OCI-LY3 (cell line): Measurements from ENCODE around the gene CHD6.

Experiments
- CTCF ChIP-seq: fragments of 200-600, 300-600 bp; sonication (generic); IDR thresholded peaks from 2 replicates; pipeline ENCODE4 v1.5.1; 2014; ENCODE audit warnings: antibody characterized with exemption, low read length, low read depth
- EZH2phosphoT487 ChIP-seq: fragments of 200-600 bp; shearing (Covaris generic); IDR thresholded peaks from 2 replicates; pipeline ENCODE4 v1.6.1; 2018; ENCODE audit warnings: antibody characterized with exemption, mixed run types, low read depth

- no peak for TF ChIP-seq CTCF
- no peak for TF ChIP-seq EZH2phosphoT487
These were observed 77.7 kb downstream of the CHD6 start for GRCh38 chr20:41540459-41540858.
